ENCODE measurements around the gene SLU7. TPM values are rescaled to one million over a fixed set of nuclear protein-coding genes. Genes with fewer than 3 reads are reported as not detected.

Gene SLU7
- polyA plus RNA-seq, 1 of the 3 experiments (the other 2 are of a cell fraction) = 22.3 TPM

- Histone ChIP-seq H3K9me3 (no peaks in the 10 kb centered on the region), H3K27ac (ENCODE audit: low read depth in 2 of 2, low read length in 1 of 2) (peak overlapping the region in 1 of 2 experiments; percentile 66; a peak in 1 of 4 replicates), H3K36me3 (replicated peaks in 1 of 2; ENCODE audit: control insufficient read depth in 1 of 2, insufficient read depth in 2 of 2, low read length in 1 of 2) (no peaks in the 10 kb centered on the region), H3K4me3 (ENCODE audit: low read depth in 2 of 2, low read length in 1 of 2) (no peak overlapping the region), H3K79me2 (ENCODE audit: insufficient read depth) (no peaks in the 10 kb centered on the region), H3F3A (replicated peaks; ENCODE audit: insufficient read depth) (peaks cover 9% of the 10 kb centered on the region), H3K9me2 (no peaks in the 10 kb centered on the region), H2AFZ (ENCODE audit: low read depth) (no peak overlapping the region), H3K27me3 (ENCODE audit: insufficient read depth) (no peaks in the 10 kb centered on the region), H3K9ac (peak overlapping the region; percentile 1; the same call in 1 of the 2 replicates), H4K20me1 (ENCODE audit: insufficient read depth) (no peaks in the 10 kb centered on the region), H3K4me2 (peak overlapping the region; percentile 26; the same call in 1 of the 2 replicates), H3K4me1 (ENCODE audit: control insufficient read depth in 1 of 2, insufficient read depth in 2 of 2, low read depth in 1 of 2, low read length in 1 of 2) (peaks cover 0 to 18% of the 10 kb centered on the region in 2 experiments; a peak in 3 of 4 replicates)
- ChIA-PET CTCF (interaction anchor here (1.3 to 4.3 kb wide), 2 partner anchors 26 to 43 kb away, joined by 3 to 29 read pairs; no protein-coding TSS in a partner anchor), POLR2A (no interaction called here)
- no peak for DNase-seq
- TF ChIP-seq FOSL2 (IDR thresholded peaks at IDR 0.05; ENCODE audit: borderline replicate concordance, low read depth) = no peak
- TF ChIP-seq MAX (IDR thresholded peaks at IDR 0.05; ENCODE audit: low read depth) = no peak
- no peak for TF ChIP-seq FOXJ3 (CRISPR knock-in tag; IDR thresholded peaks at IDR 0.05)
- no peak for TF ChIP-seq NRF1 (IDR thresholded peaks at IDR 0.05; ENCODE audit: low read depth, low read length)
- TF ChIP-seq RXRA (IDR thresholded peaks at IDR 0.05; ENCODE audit: borderline replicate concordance, low read depth) = no peak
- no peak for TF ChIP-seq USF2 (IDR thresholded peaks at IDR 0.05; ENCODE audit: borderline replicate concordance, low read depth, low read length)
- TF ChIP-seq CHD2 (IDR thresholded peaks at IDR 0.05; ENCODE audit: low read length, partially characterized antibody) = no peak
- TF ChIP-seq POLR2AphosphoS5 (IDR thresholded peaks at IDR 0.05; ENCODE audit: low read depth, low read length) = no peak
- no peak for TF ChIP-seq TCF12 (IDR thresholded peaks at IDR 0.05)
- TF ChIP-seq REST (IDR thresholded peaks at IDR 0.05; ENCODE audit: low read depth, low read length) = no peak
- no peak for TF ChIP-seq PBX3 (IDR thresholded peaks at IDR 0.05)
- TF ChIP-seq JUND (IDR thresholded peaks at IDR 0.05) = no peak
- no peak for TF ChIP-seq SMC3 (IDR thresholded peaks at IDR 0.05; ENCODE audit: low read depth, low read length)
- WGBS (ENCODE audit: low lambda C conversion rate) = 59% methylated on average over 4 of the region's 4 CpGs
Observed at GRCh38 chr5:160464466-160464797, 45.6 kb upstream of the SLU7 start.
